ENCODE measurements around the gene RNF43. TPM values are rescaled to one million over a fixed set of nuclear protein-coding genes. Genes with fewer than 3 reads are reported as not detected.

RNF43 gene
- total RNA-seq, 2 experiments from 2014 or later, result 0.07 to 0.12 TPM

Other genes starting within 250 kb of the RNF43 start
- not detected for gene EPX, start 224.8 kb downstream of the RNF43 start, total RNA-seq
- 10 to 100 TPM; 17.6 to 18.5 TPM for gene MKS1, start 198.3 kb downstream of the RNF43 start, total RNA-seq
- gene LPO, start 178.9 kb downstream of the RNF43 start, total RNA-seq, result not detected
- not detected for gene MPO, start 136.6 kb downstream of the RNF43 start, total RNA-seq
- gene TSPOAP1, start 88.7 kb downstream of the RNF43 start, total RNA-seq, result 10 to 100 TPM; 44.1 to 57.5 TPM
- 10 to 100 TPM; 66.1 to 69.0 TPM for gene SUPT4H1, start 65.3 kb downstream of the RNF43 start, total RNA-seq
- under 1 TPM; 0.77 to 0.89 TPM for gene HSF5, start 70.9 kb upstream of the RNF43 start, total RNA-seq
- 10 to 100 TPM; 48.9 to 55.9 TPM for gene MTMR4, start 97.1 kb upstream of the RNF43 start, total RNA-seq